Panc1 (cell line): Measurements from ENCODE around the gene RBM10. TPM values are rescaled to one million over a fixed set of nuclear protein-coding genes. Genes with fewer than 3 reads are reported as not detected.

Experiments
- ATAC-seq: fragments of 200-7000 bp; cut with Tn5 transposase; 2 replicates; pipeline ENCODE4 v1.9.1; 2020; ENCODE audit warnings: mild to moderate bottlenecking, moderate library complexity
- BruUV-seq: library from RNA; stranded (reverse); fragments of 400-500 nt; replicated peaks from 2 replicates; lab custom pipeline; 2021; lab: Mats Ljungman, UMichigan
- CTCF ChIA-PET: fragments of 300-600 bp; sonication (Branson Sonifier 250); formaldehyde crosslinking; loops from one replicate; lab custom pipeline; 2022; ENCODE audit warnings: antibody characterized with exemption; lab: Charles Lee
- POLR2A ChIA-PET: fragments of 300-600 bp; sonication (Branson Sonifier 250); formaldehyde crosslinking; loops from one replicate; lab custom pipeline; 2022; ENCODE audit warnings: antibody characterized with exemption; lab: Charles Lee
- DNase-seq: peaks from one replicate; pipeline ENCODE4 v3.0.0-alpha.2; 2010; ENCODE audit warnings: low read depth, low spot score
- H3K27ac ChIP-seq: 2 replicates; pipeline ENCODE4 v1.5.1; 2011; ENCODE audit warnings: mild to moderate bottlenecking, low read length, inconsistent platforms
- H3K27me3 ChIP-seq: fragments of 200-500 bp; sonication (Bioruptor generic); 2 replicates; pipeline ENCODE4 v1.6.0; 2014; ENCODE audit warnings: low read length, inconsistent platforms; ENCODE audit not compliant: control insufficient read depth, insufficient read depth
- H3K36me3 ChIP-seq: fragments of 200-500 bp; sonication (Bioruptor generic); 2 replicates; pipeline ENCODE4 v1.5.1; 2014; ENCODE audit warnings: inconsistent platforms, mild to moderate bottlenecking, low read length, moderate library complexity; ENCODE audit not compliant: control insufficient read depth, insufficient read depth
- H3K4me1 ChIP-seq: 2 replicates; pipeline ENCODE4 v1.5.1; 2011; ENCODE audit warnings: inconsistent platforms, mild to moderate bottlenecking, low read length, moderate library complexity; ENCODE audit not compliant: control insufficient read depth, insufficient read depth
- H3K4me3 ChIP-seq, 2 experiments: 2 replicates each; pipeline ENCODE4 v1.5.1; 2011 to 2012; ENCODE audit warnings: low read depth in 2 of 2, low read length in 2 of 2, mild to moderate bottlenecking in 2 of 2, inconsistent platforms in 1 of 2, moderate library complexity in 1 of 2
- H3K9me3 ChIP-seq: fragments of 200-500 bp; sonication (Bioruptor generic); 2 replicates; pipeline ENCODE4 v1.5.1; 2014; ENCODE audit warnings: low read depth, mild to moderate bottlenecking, inconsistent platforms, low read length, moderate library complexity; ENCODE audit not compliant: control insufficient read depth, insufficient read depth
- CTCF ChIP-seq: fragments of 450-650 bp; IDR thresholded peaks from 2 replicates; pipeline ENCODE4 v1.5.1; 2017; ENCODE audit warnings: mild to moderate bottlenecking
- POLR2AphosphoS5 ChIP-seq: IDR thresholded peaks from 2 replicates; pipeline ENCODE4 v1.6.1; 2012; ENCODE audit warnings: mild to moderate bottlenecking, low read depth, low read length, moderate library complexity
- SIN3A ChIP-seq: IDR thresholded peaks from 2 replicates; pipeline ENCODE4 v1.6.1; 2012; ENCODE audit warnings: low read depth, mild to moderate bottlenecking, low read length, moderate library complexity, borderline replicate concordance; ENCODE audit not compliant: insufficient read depth
- TCF7L2 ChIP-seq: IDR thresholded peaks from 2 replicates; pipeline ENCODE4 v1.6.1; 2011; ENCODE audit warnings: mild to moderate bottlenecking, low read depth, low read length, inconsistent platforms
- in situ Hi-C: cut with HindIII; loops from 2 replicates; pipeline ENCODE4 v1.10.0; 2016; ENCODE audit warnings: low sequenced_read_pairs, low pct_unique_long_range_greater_than_20kb
- intact Hi-C: fragments of 100-400 bp; cut with micrococcal nuclease; formaldehyde crosslinking; loops from one replicate; pipeline ENCODE4 v1.10.0; 2022; ENCODE audit not compliant: unreplicated experiment
- total RNA-seq: library from RNA; stranded (reverse); gene quantifications from one replicate; pipeline ENCODE4 v1.2.1, GENCODE V29; 2021; ENCODE audit not compliant: unreplicated experiment
- TF ChIP-seq, protein P1 (sequence below), 2 experiments: IDR thresholded peaks; 2 replicates each; pipeline ENCODE4 v1.6.1; 2011 to 2012; ENCODE audit warnings: low read depth in 2 of 2, control low read depth in 1 of 2, low read length in 1 of 2, mild to moderate bottlenecking in 1 of 2, moderate library complexity in 1 of 2; ENCODE audit not compliant: insufficient read depth in 1 of 2

The RBM10 gene
- total RNA-seq, 1 experiment from 2014 or later: 47.1 TPM

GRCh38 chrX:47224266-47224895, 79.4 kb downstream of the RBM10 start:
- BruUV-seq: no TSS peak
- Histone ChIP-seq H3K36me3 (peaks cover 25% of the 10 kb centered on the region), H3K9me3 (no peaks in the 10 kb centered on the region), H3K4me1 (peaks cover 7% of the 10 kb centered on the region; the same call in 1 of the 2 replicates), H3K27me3 (no peaks in the 10 kb centered on the region), H3K4me3 (no peak overlapping the region), H3K27ac (no peak overlapping the region)
- in situ Hi-C loops (no loop called here), intact Hi-C loops (no loop called here)
- ChIA-PET POLR2A (interaction anchor here (0.6 kb wide), 1 partner anchor 425 kb away, joined by 5 read pairs; no protein-coding TSS in a partner anchor), CTCF (no interaction called here)
- no peak for TF ChIP-seq CTCF
- TF ChIP-seq TCF7L2: no peak
- TF ChIP-seq POLR2AphosphoS5: no peak
- TF ChIP-seq, protein P1, sequence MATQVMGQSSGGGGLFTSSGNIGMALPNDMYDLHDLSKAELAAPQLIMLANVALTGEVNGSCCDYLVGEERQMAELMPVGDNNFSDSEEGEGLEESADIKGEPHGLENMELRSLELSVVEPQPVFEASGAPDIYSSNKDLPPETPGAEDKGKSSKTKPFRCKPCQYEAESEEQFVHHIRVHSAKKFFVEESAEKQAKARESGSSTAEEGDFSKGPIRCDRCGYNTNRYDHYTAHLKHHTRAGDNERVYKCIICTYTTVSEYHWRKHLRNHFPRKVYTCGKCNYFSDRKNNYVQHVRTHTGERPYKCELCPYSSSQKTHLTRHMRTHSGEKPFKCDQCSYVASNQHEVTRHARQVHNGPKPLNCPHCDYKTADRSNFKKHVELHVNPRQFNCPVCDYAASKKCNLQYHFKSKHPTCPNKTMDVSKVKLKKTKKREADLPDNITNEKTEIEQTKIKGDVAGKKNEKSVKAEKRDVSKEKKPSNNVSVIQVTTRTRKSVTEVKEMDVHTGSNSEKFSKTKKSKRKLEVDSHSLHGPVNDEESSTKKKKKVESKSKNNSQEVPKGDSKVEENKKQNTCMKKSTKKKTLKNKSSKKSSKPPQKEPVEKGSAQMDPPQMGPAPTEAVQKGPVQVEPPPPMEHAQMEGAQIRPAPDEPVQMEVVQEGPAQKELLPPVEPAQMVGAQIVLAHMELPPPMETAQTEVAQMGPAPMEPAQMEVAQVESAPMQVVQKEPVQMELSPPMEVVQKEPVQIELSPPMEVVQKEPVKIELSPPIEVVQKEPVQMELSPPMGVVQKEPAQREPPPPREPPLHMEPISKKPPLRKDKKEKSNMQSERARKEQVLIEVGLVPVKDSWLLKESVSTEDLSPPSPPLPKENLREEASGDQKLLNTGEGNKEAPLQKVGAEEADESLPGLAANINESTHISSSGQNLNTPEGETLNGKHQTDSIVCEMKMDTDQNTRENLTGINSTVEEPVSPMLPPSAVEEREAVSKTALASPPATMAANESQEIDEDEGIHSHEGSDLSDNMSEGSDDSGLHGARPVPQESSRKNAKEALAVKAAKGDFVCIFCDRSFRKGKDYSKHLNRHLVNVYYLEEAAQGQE (IDR thresholded peaks at IDR 0.05; ENCODE audit: insufficient read depth in 1 of 2, low read depth in 2 of 2, low read length in 1 of 2): no peak
- TF ChIP-seq SIN3A: no peak
- ATAC-seq: no peak
- DNase-seq: no peak

- BruUV-seq: no TSS peak
- TF ChIP-seq CTCF (no peak), TCF7L2 (no peak), POLR2AphosphoS5 (no peak), SIN3A (no peak)
- TF ChIP-seq, protein P1 (IDR thresholded peaks at IDR 0.05; ENCODE audit: insufficient read depth in 1 of 2, low read depth in 2 of 2, low read length in 1 of 2): no peak
- intact Hi-C loops (no loop called here), in situ Hi-C loops (no loop called here)
- DNase-seq (no peak), ATAC-seq (no peak)
- POLR2A ChIA-PET: interaction anchor here (0.6 kb wide), 1 partner anchor 425 kb away, joined by 5 read pairs; no protein-coding TSS in a partner anchor
- Histone ChIP-seq H3K27me3 (no peaks in the 10 kb centered on the region), H3K36me3 (peaks cover 25% of the 10 kb centered on the region), H3K27ac (no peak overlapping the region), H3K9me3 (no peaks in the 10 kb centered on the region), H3K4me1 (peaks cover 7% of the 10 kb centered on the region; the same call in 1 of the 2 replicates), H3K4me3 (no peak overlapping the region)
- CTCF ChIA-PET: no interaction called here
Measured at GRCh38 chrX:47224896-47225290, 79.9 kb downstream of the RBM10 start.
